Muscle of arm (tissue), 14 donors: ENCODE measurements around the gene YIPF6. TPM values are rescaled to one million over a fixed set of nuclear protein-coding genes. Genes with fewer than 3 reads are reported as not detected.
A peak's percentile ranks its signal among the peaks of the same experiment; 100 is the strongest.
"Not testable (repeated sequence)": the region's sequence is repeated elsewhere in the genome, so short reads cannot be mapped to it uniquely, and the experiment has no call there.

ENCODE experiments used
- DNase-seq: peaks from one replicate; pipeline ENCODE4 v3.0.0-alpha.2; 2013
- long read RNA-seq, 11 donors: transcript quantifications; one replicate each; lab custom pipeline, GENCODE V29; 2026
- polyA plus RNA-seq, 12 donors: library from polyadenylated mRNA; unstranded; fragments of 120-200 nt; gene quantifications; one replicate each; pipeline ENCODE4 v1.2.1, GENCODE V29; 2013; ENCODE audit not compliant: insufficient read length in 12 of 12

Gene YIPF6
- 10 to 100 TPM in 11 of 12 donors, not detected in 1; 19.3 to 41.0 (median 33.1) TPM for polyA plus RNA-seq
- long read RNA-seq, donor 1, full-length matches to known transcripts = 20 of 27 reads
- long read RNA-seq, donor 1, partial matches to known transcripts = 7 of 27 reads
- long read RNA-seq, donor 1, other reads (novel, unspliced or antisense) = 0 of 27 reads
- long read RNA-seq, donor 2, full-length matches to known transcripts = 17 of 17 reads
- long read RNA-seq, donor 2, partial matches to known transcripts = 0 of 17 reads
- long read RNA-seq, donor 2, other reads (novel, unspliced or antisense) = 0 of 17 reads
- long read RNA-seq, donor 3, full-length matches to known transcripts = 6 of 6 reads
- long read RNA-seq, donor 3, partial matches to known transcripts = 0 of 6 reads
- long read RNA-seq, donor 3, other reads (novel, unspliced or antisense) = 0 of 6 reads
- long read RNA-seq, donor 4, full-length matches to known transcripts = 3 of 3 reads
- long read RNA-seq, donor 4, partial matches to known transcripts = 0 of 3 reads
- long read RNA-seq, donor 4, other reads (novel, unspliced or antisense) = 0 of 3 reads
- long read RNA-seq, donor 5, full-length matches to known transcripts = 18 of 18 reads
- long read RNA-seq, donor 5, partial matches to known transcripts = 0 of 18 reads
- long read RNA-seq, donor 5, other reads (novel, unspliced or antisense) = 0 of 18 reads
- long read RNA-seq, donor 6, full-length matches to known transcripts = 6 of 6 reads
- long read RNA-seq, donor 6, partial matches to known transcripts = 0 of 6 reads
- long read RNA-seq, donor 6, other reads (novel, unspliced or antisense) = 0 of 6 reads
- long read RNA-seq, donor 7, full-length matches to known transcripts = 6 of 6 reads
- long read RNA-seq, donor 7, partial matches to known transcripts = 0 of 6 reads
- long read RNA-seq, donor 7, other reads (novel, unspliced or antisense) = 0 of 6 reads
- long read RNA-seq, donor 8, full-length matches to known transcripts = 17 of 17 reads
- long read RNA-seq, donor 8, partial matches to known transcripts = 0 of 17 reads
- long read RNA-seq, donor 8, other reads (novel, unspliced or antisense) = 0 of 17 reads
- long read RNA-seq, donor 9, full-length matches to known transcripts = 7 of 7 reads
- long read RNA-seq, donor 9, partial matches to known transcripts = 0 of 7 reads
- long read RNA-seq, donor 9, other reads (novel, unspliced or antisense) = 0 of 7 reads
- long read RNA-seq, donor 10, full-length matches to known transcripts = 14 of 14 reads
- long read RNA-seq, donor 10, partial matches to known transcripts = 0 of 14 reads
- long read RNA-seq, donor 10, other reads (novel, unspliced or antisense) = 0 of 14 reads
- long read RNA-seq, donor 11, full-length matches to known transcripts = 14 of 20 reads
- long read RNA-seq, donor 11, partial matches to known transcripts = 6 of 20 reads
- long read RNA-seq, donor 11, other reads (novel, unspliced or antisense) = 0 of 20 reads

GRCh38 chrX:68498508-68499379 is at the start of gene YIPF6:
Gene YIPF6, plus strand, starts transcription at chrX:68499051. Its CDS starts 16 bp downstream, at chrX:68499067.
- peak; percentile 84 for DNase-seq

GRCh38 chrX:68451720-68452119 is 47.1 kb upstream of the YIPF6 start:
- DNase-seq = no peak

- no peak for DNase-seq
Observed at GRCh38 chrX:68454476-68455150, 44.2 kb upstream of the YIPF6 start.

GRCh38 chrX:68455151-68455510 is 43.7 kb upstream of the YIPF6 start:
- DNase-seq = no peak

GRCh38 chrX:68461093-68461492 is 37.8 kb upstream of the YIPF6 start:
- no peak for DNase-seq

GRCh38 chrX:68461576-68461975 is 37.3 kb upstream of the YIPF6 start:
- DNase-seq = no peak

- DNase-seq = no peak
Observed at GRCh38 chrX:68462197-68462596, 36.7 kb upstream of the YIPF6 start.

- peak; percentile 30 for DNase-seq
Observed at GRCh38 chrX:68462653-68463052, 36.2 kb upstream of the YIPF6 start.

GRCh38 chrX:68463880-68464279 is 35.0 kb upstream of the YIPF6 start:
- no peak for DNase-seq

- DNase-seq = no peak
Observed at GRCh38 chrX:68464796-68465195, 34.1 kb upstream of the YIPF6 start.

- no peak for DNase-seq
Observed at GRCh38 chrX:68480969-68481368, 17.9 kb upstream of the YIPF6 start.

- not testable (repeated sequence) for DNase-seq
Observed at GRCh38 chrX:68486198-68486597, 12.7 kb upstream of the YIPF6 start.

GRCh38 chrX:68487254-68487653 is 11.6 kb upstream of the YIPF6 start:
- no peak for DNase-seq

GRCh38 chrX:68487924-68488323 is 10.9 kb upstream of the YIPF6 start:
- no peak for DNase-seq

- DNase-seq = no peak
Observed at GRCh38 chrX:68488657-68489056, 10.2 kb upstream of the YIPF6 start.

- no peak for DNase-seq
Observed at GRCh38 chrX:68490644-68491043, 8.2 kb upstream of the YIPF6 start.

GRCh38 chrX:68492583-68492982 is 6.3 kb upstream of the YIPF6 start:
- DNase-seq = no peak

- DNase-seq = not testable (repeated sequence)
Observed at GRCh38 chrX:68493776-68494175, 5.1 kb upstream of the YIPF6 start.

GRCh38 chrX:68498044-68498507 is 775 bp upstream of the YIPF6 start:
- DNase-seq = no peak
